ENCODE data around the gene TLK2.

DNA sequence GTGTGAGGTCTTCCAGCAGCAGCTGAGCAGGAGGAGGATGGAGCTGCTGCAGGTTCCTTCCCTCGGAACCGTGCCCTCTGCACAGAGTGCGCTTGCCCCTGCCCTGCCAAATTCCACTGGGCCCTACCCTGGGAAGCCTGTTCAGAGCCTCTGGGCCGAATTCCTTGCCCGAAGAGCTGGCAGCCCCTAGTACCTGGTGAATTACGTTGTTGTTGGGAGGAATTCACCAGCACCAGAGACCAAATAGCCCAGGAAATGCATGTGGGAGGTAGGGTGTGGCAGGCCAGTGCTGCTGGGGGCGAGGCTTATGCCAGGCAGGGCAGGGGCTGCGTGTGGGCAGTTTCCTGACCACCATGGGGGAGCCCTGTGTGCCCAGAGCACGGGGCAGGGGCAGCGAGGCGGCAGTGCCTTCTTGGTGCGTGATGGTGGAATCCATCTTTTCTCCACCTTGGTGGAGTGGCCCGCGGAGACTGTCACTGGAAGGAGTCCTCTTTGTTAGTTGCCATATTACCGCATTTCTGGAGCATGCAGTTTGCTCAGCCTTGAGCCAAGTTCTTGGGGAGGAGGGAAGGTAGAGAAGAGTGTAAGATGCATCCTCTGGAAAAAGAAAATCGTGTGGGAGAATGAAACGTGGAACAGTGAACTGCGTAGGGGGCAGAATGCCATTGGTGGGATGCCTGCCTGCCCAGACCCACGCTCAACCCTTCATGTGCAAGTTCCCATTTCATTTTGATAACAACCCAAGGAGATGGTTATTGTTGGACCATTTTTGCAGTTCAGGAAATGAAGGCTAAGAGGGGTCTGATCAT, 151.1 kb downstream of the TLK2 start:
- TF ChIP-seq FOS (IDR thresholded peaks at IDR 0.05; ENCODE audit: borderline replicate concordance, insufficient read depth, low read length) (no peak), POLR2A (IDR thresholded peaks at IDR 0.05; ENCODE audit: low read depth, low read length) (no peak), POLR2AphosphoS5 (IDR thresholded peaks at IDR 0.05; ENCODE audit: insufficient read depth, low read depth, low read length) (no peak)
- TF ChIP-seq, protein P1, sequence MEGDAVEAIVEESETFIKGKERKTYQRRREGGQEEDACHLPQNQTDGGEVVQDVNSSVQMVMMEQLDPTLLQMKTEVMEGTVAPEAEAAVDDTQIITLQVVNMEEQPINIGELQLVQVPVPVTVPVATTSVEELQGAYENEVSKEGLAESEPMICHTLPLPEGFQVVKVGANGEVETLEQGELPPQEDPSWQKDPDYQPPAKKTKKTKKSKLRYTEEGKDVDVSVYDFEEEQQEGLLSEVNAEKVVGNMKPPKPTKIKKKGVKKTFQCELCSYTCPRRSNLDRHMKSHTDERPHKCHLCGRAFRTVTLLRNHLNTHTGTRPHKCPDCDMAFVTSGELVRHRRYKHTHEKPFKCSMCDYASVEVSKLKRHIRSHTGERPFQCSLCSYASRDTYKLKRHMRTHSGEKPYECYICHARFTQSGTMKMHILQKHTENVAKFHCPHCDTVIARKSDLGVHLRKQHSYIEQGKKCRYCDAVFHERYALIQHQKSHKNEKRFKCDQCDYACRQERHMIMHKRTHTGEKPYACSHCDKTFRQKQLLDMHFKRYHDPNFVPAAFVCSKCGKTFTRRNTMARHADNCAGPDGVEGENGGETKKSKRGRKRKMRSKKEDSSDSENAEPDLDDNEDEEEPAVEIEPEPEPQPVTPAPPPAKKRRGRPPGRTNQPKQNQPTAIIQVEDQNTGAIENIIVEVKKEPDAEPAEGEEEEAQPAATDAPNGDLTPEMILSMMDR (IDR thresholded peaks at IDR 0.05; ENCODE audit: extremely low read depth in 1 of 2, insufficient read depth in 1 of 2, low read depth in 1 of 2, low read length in 2 of 2): no peak

Data from endothelial cell of umbilical vein (primary cell).